HCT116 (cell line): ENCODE results near the gene ZNF532.

Experiments used
- CEBPB ChIP-seq: IDR thresholded peaks from 2 replicates; pipeline ENCODE4 v1.6.1; 2012; ENCODE audit warnings: low read depth
- CTCF ChIP-seq, 3 experiments: fragments of 200-600 bp in 1 of 3; sonication (generic) in 1 of 3; IDR thresholded peaks in 2 of 3; conservative IDR thresholded peaks in 1 of 3; 2 replicates each; pipeline ENCODE4 v1.5.1; 2012 to 2017; ENCODE audit warnings: low read depth in 2 of 3, low read length in 2 of 3, antibody characterized with exemption in 1 of 3, borderline replicate concordance in 1 of 3, control low read depth in 1 of 3, mild to moderate bottlenecking in 1 of 3, mixed read lengths in 1 of 3, mixed run types in 1 of 3, moderate library complexity in 1 of 3; ENCODE audit not compliant: insufficient read depth in 1 of 3
- ELF1 ChIP-seq: IDR thresholded peaks from 2 replicates; pipeline ENCODE4 v1.6.1; 2012; ENCODE audit warnings: low read depth, borderline replicate concordance
- EZH2 ChIP-seq: fragments of 200-600 bp; sonication (generic); IDR thresholded peaks from 2 replicates; pipeline ENCODE4 v1.6.1; 2017; ENCODE audit warnings: antibody characterized with exemption, mixed run types
- MAX ChIP-seq: IDR thresholded peaks from 2 replicates; pipeline ENCODE4 v1.6.1; 2012
- POLR2A ChIP-seq: IDR thresholded peaks from 2 replicates; pipeline ENCODE4 v1.7.0; 2011; ENCODE audit warnings: borderline replicate concordance; ENCODE audit not compliant: insufficient read depth, insufficient read length; ENCODE audit errors: extremely low read depth
- POLR2AphosphoS5 ChIP-seq: IDR thresholded peaks from 2 replicates; pipeline ENCODE4 v1.6.1; 2011; ENCODE audit warnings: mild to moderate bottlenecking, low read depth, low read length, moderate library complexity
- REST ChIP-seq: IDR thresholded peaks from 2 replicates; pipeline ENCODE4 v1.6.1; 2012; ENCODE audit warnings: low read depth
- SP1 ChIP-seq: IDR thresholded peaks from 2 replicates; pipeline ENCODE4 v1.6.1; 2012; ENCODE audit warnings: low read depth
- SRF ChIP-seq: IDR thresholded peaks from 2 replicates; pipeline ENCODE4 v1.6.1; 2012; ENCODE audit warnings: low read depth
- YY1 ChIP-seq: IDR thresholded peaks from 2 replicates; pipeline ENCODE4 v1.6.1; 2011; ENCODE audit warnings: low read length, low read depth, moderate library complexity, mild to moderate bottlenecking; ENCODE audit not compliant: insufficient replicate concordance; ENCODE audit errors: extremely low read depth
- ZBTB33 ChIP-seq: IDR thresholded peaks from 2 replicates; pipeline ENCODE4 v1.6.1; 2011; ENCODE audit warnings: mild to moderate bottlenecking, low read length, moderate library complexity; ENCODE audit not compliant: insufficient replicate concordance; ENCODE audit errors: extremely low read depth
- ZFX ChIP-seq: fragments of 450-650 bp; IDR thresholded peaks from 2 replicates; pipeline ENCODE4 v1.6.1; 2017
- ZNF274 ChIP-seq: fragments of 200-500 bp; sonication (Bioruptor generic); IDR thresholded peaks from 2 replicates; pipeline ENCODE4 v1.6.1; 2014; ENCODE audit warnings: mild to moderate bottlenecking, low read depth, low read length, inconsistent platforms

- no peak for TF ChIP-seq EZH2
- TF ChIP-seq MAX, result no peak
- no peak for TF ChIP-seq CTCF (IDR thresholded peaks at IDR 0.05 in 2 of 3, conservative IDR thresholded peaks at IDR 0.05 in 1 of 3; ENCODE audit: borderline replicate concordance in 1 of 3, insufficient read depth in 1 of 3, low read depth in 2 of 3, low read length in 2 of 3)
- TF ChIP-seq POLR2A, result no peak
- no peak for TF ChIP-seq CEBPB
- TF ChIP-seq ZNF274, result no peak
- no peak for TF ChIP-seq POLR2AphosphoS5
- TF ChIP-seq YY1, result no peak
- no peak for TF ChIP-seq REST
- no peak for TF ChIP-seq ZFX
- TF ChIP-seq ZBTB33, result no peak
- TF ChIP-seq ELF1, result no peak
- TF ChIP-seq SRF, result no peak
- TF ChIP-seq SP1, result no peak; the same call in 1 of the 2 replicates
Measured at GRCh38 chr18:58893388-58894099, 28.9 kb downstream of the ZNF532 start.
